HG02970 (cell line): ENCODE data around the gene CCDC69.

ENCODE experiments used
- ATAC-seq: cut with Tn5 transposase; IDR thresholded peaks from one replicate; pipeline ENCODE4 v1.9.1; 2021; ENCODE audit warnings: mild to moderate bottlenecking, moderate library complexity, moderate number of reproducible peaks; ENCODE audit not compliant: unreplicated experiment, low FRiP score

The CCDC69 gene

DNA sequence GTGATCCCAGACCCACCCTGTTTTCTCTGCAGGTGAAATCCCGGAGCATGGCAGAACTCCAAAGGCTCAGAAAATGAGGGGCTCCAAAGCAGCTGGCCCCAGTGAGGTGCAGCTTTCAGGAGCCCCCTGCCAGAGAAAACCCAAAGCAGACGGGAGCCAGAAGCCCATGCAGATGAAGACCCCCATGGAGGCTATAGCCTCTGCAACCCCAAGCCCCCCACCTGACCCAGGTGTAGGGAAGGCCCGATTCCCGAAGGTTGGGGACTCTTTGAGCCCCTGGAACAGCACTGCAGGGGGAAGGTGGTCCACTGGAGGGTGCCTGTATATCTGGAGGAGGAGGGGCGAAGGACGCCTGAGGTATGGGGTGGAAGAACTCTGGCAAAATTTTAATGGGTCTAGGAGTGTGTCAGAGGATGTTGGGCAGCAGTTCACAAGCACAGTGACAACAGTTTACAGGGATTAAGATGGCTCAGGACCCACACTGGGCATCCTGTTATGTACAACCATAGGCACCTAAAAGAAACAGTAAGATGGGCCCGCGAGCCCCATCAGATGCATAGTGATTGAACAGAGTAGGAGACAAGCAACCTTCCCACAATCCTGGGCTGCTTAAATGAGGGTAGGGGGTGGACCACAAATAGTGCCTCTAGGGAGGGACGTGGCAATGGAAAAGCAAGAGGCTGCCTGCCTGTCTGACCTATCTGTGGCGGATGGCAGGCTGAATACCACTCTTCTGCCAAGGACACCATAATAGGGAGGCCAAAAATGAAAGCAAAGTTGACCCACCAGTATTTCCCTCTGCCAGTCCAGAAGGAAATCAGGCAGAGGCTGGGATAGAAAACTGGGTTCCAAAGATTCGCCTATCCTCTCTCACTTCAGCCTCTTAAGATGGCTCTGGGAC lies 49.9 kb downstream of the CCDC69 start:
- ATAC-seq: no peak

DNA sequence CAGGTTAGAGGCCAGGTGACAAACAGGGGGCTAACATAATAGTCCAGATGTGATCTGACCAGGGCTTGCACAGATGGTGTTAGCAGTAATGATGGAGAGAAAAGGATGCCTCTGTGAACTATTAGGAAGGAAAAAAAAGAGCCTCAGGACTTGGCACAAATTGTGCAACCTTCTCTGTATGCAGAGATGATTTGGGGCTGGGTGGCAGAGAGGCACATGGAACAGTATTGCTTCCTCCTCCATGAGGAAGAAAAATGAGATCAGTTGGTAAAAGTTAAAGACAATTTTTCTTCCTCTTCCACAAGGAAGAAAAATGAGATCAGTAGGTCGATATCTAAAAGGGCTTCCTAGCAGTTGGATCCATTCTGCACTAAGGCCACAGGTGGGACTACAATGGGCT lies 52.4 kb downstream of the CCDC69 start:
- ATAC-seq: no peak

DNA sequence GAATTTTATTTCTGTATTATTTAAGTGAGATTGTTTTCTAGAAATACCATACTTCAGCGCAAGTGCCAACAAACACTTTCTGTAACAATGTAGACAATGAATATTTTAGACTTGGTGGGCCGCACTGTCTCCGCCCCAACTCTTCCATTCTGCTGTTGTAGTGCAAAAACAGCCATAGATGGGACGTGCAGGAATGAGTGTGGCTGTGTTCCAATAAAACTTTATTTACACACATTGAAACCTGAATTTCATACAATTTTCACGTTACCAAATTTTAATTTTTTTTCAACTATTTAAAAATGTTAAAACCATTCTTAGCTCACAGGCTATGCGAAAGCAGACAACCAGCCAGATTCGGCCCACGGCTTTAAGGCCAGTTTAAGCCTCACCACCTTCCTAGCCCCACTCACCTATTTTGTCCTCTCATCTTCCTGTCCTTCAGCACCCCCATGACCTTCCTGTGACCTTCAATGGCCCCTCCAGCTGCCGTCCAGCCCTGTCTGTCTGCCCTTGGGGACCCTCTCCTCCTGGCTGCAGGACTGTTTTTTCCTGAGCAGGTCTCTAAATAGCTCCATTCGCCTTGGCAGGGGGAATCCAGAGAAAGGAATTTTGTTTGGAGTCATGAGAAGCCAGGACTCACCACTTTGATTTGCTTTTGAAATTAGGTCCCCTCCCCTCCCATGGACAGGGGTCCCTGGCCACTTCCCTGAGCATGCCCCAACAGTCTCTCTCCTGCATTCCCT lies 55.1 kb downstream of the CCDC69 start:
- no peak for ATAC-seq

DNA sequence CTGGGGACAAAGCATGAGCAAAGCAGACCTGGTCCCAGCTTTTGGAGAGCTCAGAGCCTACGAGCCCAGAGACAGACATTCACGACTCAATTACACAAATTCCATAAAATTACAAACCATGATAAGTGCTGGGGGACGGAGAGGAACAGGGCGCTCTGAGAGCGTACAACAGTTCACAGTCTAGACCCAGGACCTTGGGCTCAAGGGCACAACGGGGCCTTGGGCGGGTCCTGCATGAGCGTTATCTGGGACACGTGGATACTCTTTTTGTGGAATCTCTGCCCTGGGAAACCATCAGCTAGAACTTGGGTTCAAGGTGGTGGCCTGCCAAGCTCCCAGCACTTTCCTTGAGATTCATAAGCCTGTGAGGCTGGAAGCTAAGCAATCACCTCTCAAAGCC lies 56.9 kb downstream of the CCDC69 start:
- ATAC-seq: no peak

DNA sequence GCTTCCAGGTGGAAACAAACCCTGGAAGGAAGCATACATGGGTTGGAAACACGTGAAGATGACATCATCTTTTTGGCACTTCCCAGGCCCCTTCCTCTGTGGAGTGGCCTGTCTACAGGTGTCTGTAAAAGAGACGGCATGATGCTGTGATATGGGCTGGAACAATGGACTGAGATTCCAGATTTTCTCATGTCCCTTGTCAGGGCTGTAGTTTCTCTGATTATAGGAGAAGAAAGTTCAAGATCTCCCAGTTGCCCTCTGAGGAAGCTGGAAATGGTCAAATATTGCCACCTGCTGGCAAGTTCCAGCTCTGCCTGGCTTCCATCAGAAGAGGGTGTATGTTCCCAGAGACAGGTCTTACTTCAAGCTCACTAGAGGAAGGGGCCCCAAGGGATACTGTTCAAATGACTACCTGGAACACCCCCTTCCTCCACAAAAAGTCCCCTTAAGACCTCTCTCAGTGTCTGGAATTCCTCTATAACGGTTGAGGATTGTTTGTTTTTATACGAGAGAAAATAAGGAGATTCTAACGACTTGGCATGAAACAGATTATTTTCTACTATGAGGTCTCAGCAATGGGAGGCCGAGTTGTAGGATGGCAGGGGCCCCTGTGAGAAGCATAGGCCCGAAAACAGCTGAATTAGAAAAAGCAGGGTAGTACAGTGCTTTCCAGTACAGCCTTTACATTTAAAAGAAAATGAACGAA lies 59.1 kb downstream of the CCDC69 start:
- ATAC-seq: no peak

DNA sequence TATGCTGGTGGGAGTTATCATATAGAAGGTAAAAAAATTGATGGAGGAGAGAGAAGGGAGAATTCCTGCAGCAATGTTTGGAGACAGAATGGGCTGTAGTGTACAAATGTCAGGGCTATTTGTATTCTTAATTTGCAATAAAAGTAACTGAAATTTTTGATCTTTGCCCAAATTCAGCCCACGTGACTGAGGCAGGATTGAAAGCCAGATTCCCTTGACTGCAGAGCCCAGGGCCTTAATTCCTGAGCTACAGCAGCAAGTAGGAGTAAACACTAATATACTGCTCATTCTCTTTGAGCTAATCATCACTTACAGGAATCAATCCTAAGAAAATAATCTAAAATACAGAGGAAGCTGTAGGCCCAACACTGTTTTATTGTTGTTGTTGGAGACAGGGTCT lies 61.1 kb downstream of the CCDC69 start:
- no peak for ATAC-seq

DNA sequence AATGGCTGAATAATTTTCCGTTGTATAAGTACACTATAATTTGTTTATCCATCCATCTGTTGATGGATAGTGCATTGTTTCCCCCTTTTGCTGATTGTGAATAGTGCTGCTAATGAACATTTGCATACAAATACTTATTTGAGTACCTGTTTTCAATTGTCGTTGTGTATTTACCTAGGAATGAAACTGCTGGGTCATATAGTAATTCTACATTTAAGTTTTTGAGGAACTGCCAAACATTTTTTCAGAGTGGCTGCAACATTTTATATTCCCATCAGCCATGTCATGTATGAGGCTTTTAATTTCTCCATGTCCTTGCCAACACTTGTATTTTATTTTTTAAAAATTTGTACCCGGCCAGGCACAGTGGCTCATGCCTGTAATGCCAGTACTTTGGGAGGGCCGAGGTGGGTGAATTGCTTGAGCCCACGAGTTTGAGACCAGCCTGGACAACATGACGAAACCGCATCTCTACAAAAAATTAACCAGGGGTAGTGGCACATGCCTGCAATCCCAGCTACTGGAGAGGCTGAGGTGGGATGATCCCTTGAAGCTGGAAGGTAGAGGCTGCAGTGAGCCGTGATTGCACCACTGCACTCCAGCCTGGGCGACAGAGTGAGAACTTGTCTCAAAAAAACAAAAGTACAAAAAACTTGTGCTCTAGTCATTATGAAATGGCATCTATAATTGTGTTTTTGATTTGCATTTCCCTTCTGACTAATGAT lies 64.1 kb downstream of the CCDC69 start:
- no peak for ATAC-seq

DNA sequence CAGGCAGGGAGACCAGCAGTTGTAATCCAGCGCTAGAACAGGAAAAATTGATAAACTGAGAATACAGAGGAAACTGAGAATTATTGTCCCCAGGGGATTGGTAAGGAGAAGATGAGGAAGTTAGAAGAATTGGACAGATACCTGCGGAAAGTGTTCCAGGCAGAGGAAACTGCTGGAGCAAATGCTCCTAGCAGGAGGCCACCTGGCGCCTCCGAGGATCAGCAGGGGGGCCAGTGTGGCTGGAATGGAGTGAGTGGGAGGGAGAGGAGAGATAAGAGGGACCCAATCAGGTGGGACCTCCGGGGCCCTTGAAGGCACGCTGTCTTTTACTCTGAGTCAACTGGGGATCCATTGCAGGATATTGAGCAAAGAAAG lies 65.6 kb downstream of the CCDC69 start:
- no peak for ATAC-seq

DNA sequence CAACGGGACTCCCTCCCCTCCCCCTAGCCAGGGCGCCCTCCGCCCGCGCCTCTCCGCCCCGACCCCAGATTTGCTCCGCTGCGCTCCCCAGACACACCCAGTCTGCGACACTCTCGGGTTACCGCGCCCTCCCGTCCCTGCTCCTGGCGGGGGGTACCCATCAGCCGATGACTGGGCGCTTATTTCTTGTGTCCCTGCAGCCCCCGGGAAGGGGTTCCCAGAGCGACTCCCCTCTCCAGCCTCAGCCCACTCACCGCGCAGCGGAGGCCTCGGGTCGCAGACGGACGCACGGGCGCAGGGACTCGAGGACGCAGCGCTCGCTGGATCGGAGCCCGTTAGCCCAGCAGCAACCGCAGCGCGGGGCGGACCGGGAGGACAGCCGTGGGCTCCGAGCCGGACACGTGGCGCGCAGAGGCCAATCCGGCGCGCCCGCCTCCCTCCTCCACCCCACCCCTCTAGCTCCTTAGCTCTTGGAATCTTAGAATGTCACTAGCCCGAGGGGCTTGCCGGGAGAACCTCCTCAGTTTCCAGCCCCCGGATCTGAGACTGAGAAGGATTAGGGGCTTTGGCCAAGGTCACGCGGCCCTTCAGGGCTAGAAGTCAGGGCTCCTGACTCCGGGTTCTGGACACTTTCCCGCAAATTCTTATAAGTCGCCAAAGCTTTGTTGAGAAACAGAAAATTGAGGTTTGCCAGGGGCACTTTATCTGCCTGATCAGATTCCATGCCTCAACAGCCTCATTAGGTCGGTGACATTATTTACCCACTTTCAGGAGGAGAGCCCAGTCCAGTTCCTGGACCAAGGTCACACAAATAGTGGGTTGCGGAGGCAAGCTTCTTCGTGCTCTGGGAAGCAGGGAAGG lies 66.2 kb downstream of the CCDC69 start, which contains the start of gene ANXA6:
Gene ANXA6 (minus strand): TSS at position 354 of the 861 bp plus-strand sequence. CDS start 9,878 bp downstream, outside the sequence.
- ATAC-seq: peak; percentile 40

DNA sequence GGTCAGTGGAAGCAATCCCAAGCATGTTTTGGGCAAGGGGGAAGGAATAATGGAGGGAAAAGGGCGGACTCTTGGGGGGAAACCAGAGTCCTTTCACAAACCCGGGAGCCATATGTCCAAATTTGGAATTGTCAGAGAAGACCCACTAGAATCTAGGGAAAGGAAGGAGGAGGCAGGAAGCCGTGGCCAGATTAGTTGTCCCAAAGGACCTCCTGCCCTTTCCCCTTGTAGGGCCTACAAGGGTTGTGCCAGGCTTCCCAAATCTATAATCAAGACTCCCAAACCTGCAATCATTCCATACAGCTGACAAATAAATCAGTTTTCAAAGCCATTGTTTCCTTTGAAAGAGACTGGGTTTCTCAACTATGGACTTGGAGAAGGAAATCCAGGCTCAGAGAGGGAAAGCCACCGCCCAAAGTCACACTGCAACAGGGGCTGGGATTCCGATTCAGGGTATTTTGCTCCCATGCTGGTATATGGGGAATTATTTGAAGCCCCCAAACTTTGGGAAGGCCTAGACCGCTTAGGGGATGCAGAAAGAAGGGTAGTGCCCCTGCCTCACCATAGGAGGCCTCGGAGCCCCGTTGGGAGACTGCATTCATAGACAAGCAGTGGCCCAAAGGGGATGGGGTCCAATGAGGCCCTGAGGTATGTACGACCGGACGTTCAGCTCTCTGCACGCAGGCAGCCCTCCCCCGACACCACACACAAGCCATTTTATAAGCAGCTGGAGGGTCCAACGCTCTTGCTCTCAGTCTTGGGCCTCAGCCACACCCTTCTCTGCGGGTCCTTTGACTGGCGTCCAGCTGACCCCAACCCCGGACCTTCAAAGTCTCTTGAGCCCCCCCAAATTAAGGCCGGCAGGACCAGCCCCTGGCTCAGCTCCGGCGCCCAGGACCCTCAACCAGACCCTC lies 67.1 kb downstream of the CCDC69 start:
- ATAC-seq: no peak

DNA sequence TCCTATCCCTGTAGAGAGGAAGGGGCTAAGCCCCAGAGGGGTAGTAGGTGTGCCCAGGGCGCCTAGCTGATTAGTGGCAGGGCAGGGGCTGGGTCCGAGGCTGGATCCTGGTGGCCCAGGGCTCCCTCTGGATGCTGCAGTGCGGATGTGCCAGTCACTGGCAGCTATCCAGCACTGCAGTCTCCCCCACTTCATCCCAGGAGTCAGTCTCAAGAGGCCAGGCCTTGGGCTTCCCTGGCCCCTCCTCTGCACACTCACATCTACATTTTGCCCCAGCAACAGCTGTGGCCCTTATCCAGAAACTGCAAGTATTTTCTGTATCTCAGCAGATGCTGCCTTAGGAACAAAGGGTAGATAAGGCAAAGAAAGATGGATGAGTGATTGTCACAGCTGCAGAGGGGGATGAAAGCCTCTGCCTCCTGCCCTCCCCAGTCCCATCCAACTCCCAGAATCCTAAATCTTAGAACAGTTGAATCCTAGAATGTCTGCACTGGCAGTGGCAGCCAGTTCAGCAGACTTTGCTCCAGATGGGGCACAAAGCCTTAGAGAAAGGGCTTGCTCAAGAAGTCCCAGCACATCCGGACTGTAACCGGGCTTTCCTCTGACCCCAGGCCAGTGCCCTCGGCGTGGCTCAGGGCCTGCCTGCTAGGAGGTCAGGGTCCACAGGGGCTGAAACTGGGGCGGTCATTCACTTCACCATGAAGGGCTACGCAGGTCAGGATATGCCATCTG lies 68.0 kb downstream of the CCDC69 start:
- ATAC-seq: no peak

DNA sequence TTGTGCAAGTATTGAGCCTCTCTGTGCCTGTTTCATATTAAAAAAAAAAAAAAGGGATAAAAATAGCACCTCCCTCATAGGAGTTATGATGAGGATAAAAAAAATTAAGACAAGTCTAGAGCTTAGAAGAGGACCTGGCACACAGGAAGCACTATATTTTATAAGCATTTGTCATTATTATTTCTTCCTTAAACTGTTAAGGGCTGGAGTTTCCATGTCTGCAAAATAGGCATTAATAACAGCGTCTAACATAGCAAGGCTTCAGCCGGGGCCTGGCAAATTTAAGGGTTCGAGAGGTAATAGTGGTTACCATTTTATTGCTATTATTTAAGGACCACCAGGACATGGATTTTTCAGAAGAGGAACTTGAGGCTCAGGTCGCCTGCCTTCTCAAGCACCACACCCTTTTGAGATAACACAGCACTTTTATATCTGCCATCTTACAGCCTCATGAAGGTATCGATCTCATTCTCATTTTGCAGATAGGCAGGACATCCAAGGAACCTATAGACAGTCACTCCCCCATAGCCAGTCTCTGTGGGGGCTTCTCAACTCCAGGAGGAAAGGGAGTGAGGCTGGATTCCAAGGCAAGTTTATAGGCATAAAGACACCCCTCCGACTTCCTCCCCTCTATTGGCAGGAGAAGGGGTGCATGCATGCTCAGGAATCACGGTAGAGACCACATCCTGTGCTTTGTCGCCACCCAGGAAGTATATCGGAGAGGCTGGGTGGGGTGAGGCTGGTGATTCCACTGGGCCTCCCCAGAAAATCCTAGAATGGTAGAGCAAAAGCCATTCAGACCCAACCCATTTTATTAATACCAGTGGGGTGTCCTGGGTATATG lies 68.7 kb downstream of the CCDC69 start:
- no peak for ATAC-seq

DNA sequence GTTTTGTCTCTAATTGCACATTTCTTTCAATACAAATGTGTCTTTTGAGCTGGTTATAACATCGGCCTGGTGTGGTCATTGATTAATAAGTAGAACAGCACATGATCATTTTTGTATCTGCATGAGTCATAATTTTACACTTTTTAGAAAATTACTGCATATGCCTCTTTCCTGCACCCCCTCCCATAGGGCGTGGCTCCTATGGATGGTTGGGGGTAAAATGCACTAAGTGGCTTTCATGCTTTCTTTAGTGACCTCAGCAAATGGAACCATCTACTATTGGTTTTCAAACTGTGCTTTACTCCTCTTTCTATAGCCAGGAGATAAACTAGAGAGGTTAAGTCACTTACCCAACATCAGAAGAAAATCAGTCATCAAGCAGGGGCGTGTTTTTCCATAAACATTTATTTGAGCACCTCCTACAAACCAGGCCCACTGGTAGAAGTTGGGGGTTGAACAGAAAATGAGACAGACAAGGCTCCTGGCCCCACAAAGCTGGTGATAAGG lies 70.1 kb downstream of the CCDC69 start:
- ATAC-seq: no peak

DNA sequence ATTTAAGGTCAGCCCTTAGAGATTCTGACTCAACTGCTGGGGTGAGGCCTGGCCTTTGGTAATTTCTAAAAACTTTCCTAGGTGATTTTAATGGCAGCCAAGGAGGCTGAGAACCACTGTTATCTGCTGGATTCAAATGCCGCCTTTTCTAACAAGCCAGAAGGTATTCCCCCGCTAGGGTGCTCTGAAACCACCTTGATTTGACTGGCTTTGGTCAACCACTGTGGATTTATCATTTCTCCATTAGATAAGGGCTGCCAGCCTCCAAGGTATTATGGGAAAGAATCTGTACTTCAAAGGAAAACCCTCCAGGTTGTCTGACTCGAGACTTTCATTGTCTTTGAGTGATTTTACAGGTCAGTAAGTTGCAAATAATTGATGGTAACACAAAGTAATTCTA lies 70.6 kb downstream of the CCDC69 start:
- no peak for ATAC-seq

DNA sequence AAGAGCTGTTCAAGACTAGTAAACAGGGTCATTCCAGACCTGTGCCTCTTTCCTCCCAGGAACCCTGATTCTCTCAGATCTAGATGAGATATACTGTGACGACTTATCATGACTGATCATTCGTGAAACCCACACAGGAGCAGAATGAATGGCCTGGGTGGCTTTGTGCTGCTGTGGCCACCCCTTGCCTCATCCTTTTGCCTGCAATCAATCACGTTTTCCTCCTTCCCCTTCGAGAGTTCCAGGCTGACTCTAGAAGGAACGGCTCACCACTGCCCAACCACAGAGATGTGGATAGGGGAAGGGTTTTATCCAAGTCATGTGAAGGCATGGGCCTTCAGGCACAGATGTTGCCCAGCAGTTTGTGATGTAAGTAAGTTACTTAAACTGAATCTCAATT lies 72.1 kb downstream of the CCDC69 start:
- no peak for ATAC-seq

DNA sequence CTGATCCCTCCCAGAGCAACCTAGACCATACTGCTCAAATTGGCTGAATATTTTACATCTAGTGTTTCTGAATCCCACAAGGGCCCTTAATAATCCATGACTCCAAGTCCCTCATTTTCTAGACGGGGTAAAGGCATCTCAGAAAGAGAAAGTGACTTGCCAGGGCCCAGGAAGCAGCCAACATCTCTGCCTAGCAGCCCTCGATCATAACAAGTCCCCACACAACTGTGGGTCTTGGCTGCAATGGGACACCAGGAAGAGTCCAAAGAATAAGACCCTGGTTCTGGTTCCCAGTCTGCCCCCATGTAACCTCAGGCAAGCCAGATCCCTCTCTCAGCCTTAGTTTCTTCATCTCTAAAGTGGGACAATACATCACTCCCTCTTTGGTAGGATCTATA lies 72.6 kb downstream of the CCDC69 start:
- ATAC-seq: no peak
